HG02678 (cell line): ENCODE measurements around the gene EMC10.
"Not testable (repeated sequence)": the region's sequence is repeated elsewhere in the genome, so short reads cannot be mapped to it uniquely, and the experiment has no call there.

Experiments
- ATAC-seq: cut with Tn5 transposase; IDR thresholded peaks from one replicate; pipeline ENCODE4 v1.9.1; 2021; ENCODE audit warnings: mild to moderate bottlenecking, moderate library complexity; ENCODE audit not compliant: unreplicated experiment

The EMC10 gene

GRCh38 chr19:50512999-50513745 is 36.9 kb downstream of the EMC10 start:
- no peak for ATAC-seq

DNA sequence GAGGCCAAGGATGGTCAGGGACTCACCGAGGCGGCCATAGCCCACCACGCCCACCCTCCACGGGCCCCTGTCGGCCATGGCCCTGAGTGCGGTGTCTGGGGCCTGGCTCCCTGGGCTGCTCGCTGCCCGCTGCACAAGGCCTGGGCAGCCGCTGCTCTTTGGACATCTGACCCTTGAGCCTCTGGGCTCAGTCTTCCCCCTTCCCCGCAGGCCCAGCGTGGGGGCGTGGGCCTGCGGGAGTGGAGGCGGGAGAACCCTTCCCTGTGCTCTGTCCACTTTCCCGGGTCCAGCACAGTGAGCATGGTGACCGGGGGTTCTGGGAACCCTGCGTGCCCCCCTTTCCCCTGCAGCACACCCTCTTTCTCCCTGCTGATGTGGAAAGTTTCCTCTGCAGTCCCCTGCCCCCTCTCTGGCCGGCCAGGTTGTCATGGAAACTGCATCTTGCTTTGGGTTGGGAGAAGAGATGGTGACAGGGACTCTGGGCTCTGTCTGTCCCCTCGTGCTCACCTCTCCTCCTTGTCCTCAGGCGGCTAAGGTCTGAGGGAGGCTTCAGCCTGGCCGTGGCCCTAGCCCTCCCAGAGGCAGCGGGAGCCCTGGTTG is 37.5 kb downstream of the EMC10 start, which contains the start of gene ASPDH:
Gene ASPDH (minus strand): TSS at position 168 of the 600 bp plus-strand sequence. CDS start 90 bp downstream, at position 78.
- no peak for ATAC-seq

DNA sequence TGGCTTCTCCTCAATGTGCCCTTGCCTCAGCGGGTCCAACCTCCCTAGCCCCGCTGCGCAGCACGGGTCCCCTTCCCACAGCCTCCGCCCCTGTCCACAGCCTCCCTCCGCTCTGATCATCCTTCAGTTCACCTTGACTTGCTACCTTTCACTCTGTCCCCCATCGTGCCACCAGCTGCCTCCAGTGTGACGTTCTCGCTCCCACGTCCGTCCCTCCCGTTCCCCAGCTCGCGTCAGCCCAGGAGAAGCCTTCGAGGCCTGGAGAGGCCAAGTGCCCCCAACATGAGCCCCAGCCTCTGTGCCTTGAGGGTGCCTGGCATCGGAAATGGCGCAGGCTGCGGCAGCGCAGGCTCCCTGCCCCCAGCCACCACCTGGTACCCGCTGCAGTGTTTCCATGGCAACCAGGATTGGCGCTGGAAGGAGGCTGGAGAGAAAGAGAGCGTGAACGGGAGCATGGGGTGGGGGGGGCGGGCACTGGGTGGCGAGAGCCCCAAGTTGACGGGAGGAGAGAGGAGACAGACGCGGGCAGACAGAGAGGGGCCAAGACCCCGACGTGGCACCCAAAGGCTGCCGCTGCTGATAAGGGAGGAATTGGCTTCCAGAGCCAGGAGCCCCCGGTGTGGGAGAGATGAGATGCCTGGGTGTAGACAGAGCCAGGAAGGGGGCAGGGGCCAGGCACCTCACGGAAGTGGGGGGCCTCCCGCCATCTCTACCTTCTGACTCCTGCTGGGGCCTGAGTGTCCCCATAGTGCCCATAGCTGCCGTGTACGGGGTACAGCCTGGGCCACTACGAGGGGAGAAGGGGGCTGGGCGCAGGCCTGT is 38.2 kb downstream of the EMC10 start:
- no peak for ATAC-seq

DNA sequence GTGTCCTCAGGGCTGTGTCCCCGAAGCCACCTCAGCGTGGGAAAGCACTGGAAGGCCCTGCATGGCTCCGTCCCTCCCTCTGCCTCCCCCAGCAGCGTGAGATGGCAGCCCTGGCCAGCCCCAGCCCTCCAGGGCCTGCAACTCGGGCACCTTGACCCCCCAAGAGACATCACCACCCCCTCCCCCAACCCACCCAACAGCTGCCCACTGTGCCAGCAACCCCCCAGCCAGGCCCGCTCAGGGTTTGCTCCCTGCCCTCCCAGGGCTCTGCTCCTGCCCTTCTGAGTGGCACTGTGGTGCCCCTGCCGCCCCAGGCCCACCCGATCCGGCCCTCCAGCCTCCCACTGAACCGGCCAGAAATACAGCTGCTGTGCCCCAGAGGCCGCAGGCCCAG is 38.9 kb downstream of the EMC10 start:
- ATAC-seq: no peak

DNA sequence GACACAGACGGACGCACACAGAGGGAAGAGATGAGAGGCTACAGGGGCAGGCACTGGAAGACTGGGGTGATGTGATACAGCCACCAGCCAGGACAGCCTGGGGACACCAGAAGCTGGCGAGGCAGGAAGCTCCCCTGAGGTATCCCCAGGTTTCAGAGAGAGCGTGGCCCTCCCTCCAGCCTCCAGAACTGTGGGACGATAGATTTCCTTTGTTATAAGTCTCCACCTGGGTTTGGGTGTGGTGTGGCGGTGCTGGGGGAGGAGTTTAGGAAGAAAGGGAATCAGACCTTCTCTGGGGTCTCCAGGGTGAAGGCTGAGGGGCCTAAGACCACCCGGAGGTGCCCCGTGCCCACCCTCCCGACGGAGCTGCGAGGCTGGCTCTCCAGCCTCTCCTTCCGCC is 40.1 kb downstream of the EMC10 start:
- no peak for ATAC-seq

DNA sequence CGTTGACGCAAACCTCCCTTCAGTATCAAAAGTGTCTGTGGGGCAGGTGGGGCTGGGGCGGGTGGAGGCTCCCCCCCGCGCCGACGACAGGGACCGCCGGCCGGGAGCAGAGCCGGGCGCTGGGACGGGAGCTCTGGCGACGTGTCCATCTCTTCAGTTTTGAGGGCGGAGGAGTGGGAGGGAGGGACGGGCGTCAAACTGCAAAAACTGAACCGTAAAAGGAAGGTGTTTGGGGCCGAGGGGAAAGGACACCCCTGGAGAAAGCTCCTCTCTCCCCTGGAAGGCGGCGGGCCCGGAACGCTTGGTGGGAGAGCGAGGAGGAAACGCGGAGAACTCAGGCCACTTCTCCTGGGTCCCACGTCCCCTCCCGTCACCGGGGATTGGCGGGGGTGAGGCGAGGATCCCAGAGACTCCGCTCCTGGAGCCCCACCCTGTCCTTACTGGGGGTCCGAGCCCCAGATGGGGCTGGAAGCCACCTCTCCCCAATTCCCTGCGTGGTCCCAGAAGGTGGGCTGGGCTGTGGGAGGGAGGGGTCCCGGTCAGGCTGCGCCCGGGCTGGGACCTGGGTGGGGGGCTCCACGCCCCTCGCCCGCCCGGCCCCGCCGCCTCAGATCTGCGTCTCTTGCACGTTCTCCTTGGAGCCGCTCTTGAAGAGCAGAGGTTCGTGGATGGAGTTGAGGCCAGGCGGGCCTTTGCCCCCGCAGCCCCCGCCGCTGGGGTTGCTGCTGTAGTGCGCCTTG is 40.8 kb downstream of the EMC10 start:
- no peak for ATAC-seq

DNA sequence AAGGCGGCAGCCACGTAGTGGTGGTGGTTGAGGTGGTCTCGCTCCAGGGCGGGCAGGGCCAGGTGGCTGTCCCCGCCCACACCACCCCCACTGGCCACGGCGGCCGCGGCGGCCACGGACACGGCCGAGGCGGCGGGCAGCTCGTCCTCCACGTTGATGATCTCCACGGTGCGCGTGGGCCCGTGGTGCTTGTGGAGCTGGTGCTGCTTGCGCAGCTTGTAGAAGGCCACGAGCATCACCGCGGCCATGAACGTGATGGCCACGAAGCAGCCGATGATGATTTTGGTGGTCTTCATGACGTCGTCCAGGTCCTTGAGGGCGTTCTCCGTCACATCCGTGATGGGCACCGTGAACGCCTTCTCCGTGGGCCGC is 41.4 kb downstream of the EMC10 start:
- no peak for ATAC-seq

- no peak for ATAC-seq
Observed at GRCh38 chr19:50518091-50519005, 42.0 kb downstream of the EMC10 start.

- no peak for ATAC-seq
Observed at GRCh38 chr19:50519006-50519575, 42.8 kb downstream of the EMC10 start.

DNA sequence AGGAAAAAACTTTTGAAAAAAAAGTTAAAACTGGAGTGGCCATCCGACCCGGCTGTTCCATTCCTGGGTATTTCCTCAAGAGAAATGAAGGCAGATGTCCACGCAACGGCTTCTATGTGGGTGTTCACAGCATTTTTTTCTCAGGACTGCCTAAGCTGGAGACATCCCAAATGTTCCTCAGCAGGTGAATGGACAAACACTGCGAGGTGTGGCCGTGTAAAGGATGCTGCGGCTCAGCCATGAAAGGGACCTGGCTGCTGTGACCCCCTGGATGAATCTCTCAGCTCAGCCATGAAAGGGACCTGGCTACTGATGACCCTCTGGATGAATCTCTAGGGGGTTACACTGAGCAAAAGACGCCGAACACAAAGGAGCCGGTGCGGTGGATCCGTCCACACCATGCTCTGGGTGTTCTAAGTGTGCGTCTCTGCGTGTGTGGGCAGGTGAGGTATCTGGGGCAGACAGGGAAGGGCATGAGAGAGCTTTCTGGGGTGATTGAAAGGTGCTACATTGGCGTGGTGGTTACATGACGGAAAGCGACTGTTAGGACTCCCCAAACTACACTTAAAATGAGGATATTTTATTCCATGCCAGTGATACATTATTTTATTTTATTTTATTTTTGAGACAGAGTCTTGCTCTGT is 44.6 kb downstream of the EMC10 start:
- no peak for ATAC-seq

- ATAC-seq: no peak
Observed at GRCh38 chr19:50522881-50523280, 46.6 kb downstream of the EMC10 start.

- not testable (repeated sequence) for ATAC-seq
Observed at GRCh38 chr19:50528052-50528451, 51.7 kb downstream of the EMC10 start.

DNA sequence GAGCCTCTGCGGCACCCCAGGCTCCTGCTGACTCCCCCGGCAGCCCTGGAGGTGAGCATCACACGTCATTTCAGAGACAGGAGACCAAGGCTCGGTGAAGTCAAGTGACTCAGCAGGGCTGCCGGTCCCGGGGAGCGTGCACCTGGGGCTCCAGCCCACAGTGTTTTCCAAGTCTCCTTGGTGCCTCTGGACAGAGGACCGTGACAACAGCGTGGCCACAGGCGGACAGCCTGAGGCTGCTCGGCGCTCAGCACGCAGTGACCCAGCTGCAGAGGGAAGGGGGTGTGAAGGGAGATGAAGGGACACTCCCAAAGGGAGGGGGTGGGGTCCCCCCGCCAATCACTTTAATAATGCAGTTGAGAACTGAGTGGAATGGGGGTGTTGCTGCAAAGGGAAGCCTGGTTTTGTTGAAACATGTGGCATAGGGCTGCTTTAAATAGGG is 54.9 kb downstream of the EMC10 start:
- ATAC-seq: no peak

GRCh38 chr19:50532952-50533351 is 56.6 kb downstream of the EMC10 start:
- no peak for ATAC-seq

DNA sequence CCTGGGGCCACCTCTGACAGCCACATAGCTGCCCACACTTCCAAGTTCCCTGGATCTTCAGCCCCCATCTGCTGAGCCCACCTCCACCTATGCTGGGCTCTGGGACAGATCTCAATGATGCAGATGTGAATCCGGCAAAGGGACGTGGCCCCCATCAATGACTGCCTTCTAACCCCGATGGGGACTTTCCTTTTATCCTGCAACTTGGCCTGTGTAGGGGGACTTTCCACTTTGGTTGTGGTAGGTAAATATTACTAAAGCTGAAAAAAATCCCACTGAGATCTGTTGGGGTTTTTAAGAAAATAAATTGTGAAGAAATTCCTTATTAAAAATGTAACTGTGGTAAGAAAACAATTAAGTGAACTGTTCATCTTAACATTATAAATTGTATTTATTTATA is 58.2 kb downstream of the EMC10 start:
- ATAC-seq: no peak

DNA sequence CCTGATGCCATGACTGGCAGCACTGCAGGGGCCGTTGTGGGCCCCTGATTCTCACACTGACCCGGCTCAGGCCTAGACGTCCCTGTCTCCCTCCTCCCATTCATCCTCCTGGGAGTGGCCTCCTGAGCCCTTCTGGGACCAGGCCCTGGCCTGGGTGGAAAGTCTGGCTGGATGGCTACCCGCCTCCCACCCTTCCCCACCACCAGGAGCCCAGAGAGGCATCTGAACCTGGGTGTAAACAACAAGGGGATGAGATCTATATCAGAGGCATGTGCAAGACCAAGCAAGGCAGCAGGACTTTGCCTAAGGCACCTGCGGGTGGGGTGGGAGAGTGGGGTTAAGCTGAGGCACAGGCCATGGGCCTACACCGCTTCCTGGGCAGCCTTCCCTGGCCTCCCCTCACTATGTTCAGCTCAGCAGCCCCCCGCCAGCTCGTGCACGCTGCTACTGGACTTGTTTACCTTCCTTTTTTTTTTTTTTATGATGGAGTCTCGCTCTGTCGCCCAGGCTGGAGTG is 59.4 kb downstream of the EMC10 start:
- no peak for ATAC-seq

DNA sequence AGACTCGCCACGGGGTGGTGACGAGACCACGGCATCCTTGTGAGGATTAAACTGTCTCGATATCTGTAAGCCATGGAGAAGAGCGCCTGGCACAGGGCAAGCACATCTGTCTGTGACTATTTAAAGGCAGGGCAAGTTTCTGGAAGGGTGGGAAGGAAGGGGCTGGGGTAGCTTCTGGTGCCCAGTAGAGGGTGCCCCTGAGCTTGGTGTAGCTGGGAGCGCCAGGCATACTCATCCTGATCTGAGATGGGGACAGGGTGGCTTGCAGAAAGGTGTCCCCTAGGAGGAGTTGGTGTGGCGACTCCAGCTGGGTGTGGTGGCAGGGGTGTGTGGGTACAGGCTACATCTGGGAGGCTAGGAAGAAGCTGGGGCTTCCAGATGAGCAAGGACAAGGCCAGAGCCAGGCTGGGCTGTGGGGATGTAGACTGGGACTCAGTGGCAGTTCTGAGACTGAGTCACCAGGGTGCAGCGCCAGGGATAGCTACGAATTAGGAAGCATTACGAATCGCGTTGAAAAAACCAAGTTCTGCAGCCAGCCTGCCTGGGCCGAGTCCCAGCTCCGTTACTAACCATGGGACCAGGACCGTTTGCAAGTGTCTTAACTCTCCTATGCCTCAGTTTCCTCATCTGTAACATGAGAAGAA is 60.5 kb downstream of the EMC10 start:
- no peak for ATAC-seq

DNA sequence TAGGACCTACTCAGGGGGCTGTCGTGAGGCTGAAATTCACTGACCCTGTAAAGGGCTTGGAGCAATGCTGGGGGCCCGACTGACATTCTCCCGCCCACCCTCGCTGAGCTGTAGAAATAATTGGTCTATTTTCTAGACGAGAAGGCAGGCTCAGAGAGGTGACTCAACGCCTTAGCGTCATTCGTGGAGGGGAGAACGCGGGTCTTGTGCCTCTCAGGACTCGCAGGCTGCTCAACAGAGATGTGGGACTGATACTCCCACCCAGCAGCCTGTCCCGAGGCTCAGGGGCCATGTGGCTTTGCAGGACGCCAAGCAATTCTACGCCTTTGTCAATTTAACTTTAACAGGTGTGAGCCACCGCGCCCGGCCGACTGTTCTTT is 61.0 kb downstream of the EMC10 start:
- ATAC-seq: no peak
